Panc1 (cell line): ENCODE measurements around the gene KIAA1217.

Experiments
- POLR2AphosphoS5 ChIP-seq: IDR thresholded peaks from 2 replicates; pipeline ENCODE4 v1.6.1; 2012; ENCODE audit warnings: mild to moderate bottlenecking, low read depth, low read length, moderate library complexity
- TF ChIP-seq, protein P1 (sequence below): fragments of 450-650 bp; IDR thresholded peaks from 2 replicates; pipeline ENCODE4 v1.5.1; 2017; ENCODE audit warnings: mild to moderate bottlenecking

GRCh38 chr10:24231200-24231599, 22.3 kb downstream of the KIAA1217 start:
- TF ChIP-seq, protein P1, sequence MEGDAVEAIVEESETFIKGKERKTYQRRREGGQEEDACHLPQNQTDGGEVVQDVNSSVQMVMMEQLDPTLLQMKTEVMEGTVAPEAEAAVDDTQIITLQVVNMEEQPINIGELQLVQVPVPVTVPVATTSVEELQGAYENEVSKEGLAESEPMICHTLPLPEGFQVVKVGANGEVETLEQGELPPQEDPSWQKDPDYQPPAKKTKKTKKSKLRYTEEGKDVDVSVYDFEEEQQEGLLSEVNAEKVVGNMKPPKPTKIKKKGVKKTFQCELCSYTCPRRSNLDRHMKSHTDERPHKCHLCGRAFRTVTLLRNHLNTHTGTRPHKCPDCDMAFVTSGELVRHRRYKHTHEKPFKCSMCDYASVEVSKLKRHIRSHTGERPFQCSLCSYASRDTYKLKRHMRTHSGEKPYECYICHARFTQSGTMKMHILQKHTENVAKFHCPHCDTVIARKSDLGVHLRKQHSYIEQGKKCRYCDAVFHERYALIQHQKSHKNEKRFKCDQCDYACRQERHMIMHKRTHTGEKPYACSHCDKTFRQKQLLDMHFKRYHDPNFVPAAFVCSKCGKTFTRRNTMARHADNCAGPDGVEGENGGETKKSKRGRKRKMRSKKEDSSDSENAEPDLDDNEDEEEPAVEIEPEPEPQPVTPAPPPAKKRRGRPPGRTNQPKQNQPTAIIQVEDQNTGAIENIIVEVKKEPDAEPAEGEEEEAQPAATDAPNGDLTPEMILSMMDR = no peak
- no peak for TF ChIP-seq POLR2AphosphoS5
